NCI-H82 treated with DMSO at 0.1 percent for 48 hours (cell line): ENCODE results near the gene ADPRM.
A peak's percentile ranks its signal among the peaks of the same experiment; 100 is the strongest.
"Not testable (repeated sequence)": the region's sequence is repeated elsewhere in the genome, so short reads cannot be mapped to it uniquely, and the experiment has no call there.

Experiments
- DNase-seq: peaks from one replicate; lab custom pipeline; 2025; ENCODE audit not compliant: unreplicated experiment; lab: John Stamatoyannopoulos, UW

ADPRM gene

GRCh38 chr17:10697092-10698081, at the start of gene ADPRM, which contains the start of gene SCO1:
Gene ADPRM, plus strand, starts transcription at chr17:10697594. Its CDS starts 7,333 bp downstream, at chr17:10704927.
Gene SCO1, minus strand, starts transcription at chr17:10697533. Its CDS starts 26 bp downstream, at chr17:10697507.
- peak; percentile 87 for DNase-seq

GRCh38 chr17:10648381-10648780, 49.0 kb upstream of the ADPRM start:
- no peak for DNase-seq

DNA sequence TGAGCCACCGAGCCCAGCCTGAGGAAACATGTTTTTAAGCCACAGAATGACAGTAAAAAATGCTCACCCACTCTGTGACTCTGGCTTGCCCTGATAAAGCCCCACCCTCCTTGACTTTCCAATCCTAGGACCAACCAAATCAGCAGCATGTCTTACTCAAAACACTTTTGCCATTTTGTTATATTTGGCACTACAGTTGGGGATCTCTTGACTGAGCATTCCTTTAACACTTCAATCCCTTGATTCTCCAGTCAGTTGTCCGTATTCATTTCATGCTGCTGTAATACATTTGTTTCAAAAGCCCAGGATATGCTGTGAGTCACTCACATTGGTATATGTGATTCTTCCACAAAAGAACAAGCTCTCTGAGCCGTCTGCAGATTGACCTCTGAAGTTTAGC, 48.4 kb upstream of the ADPRM start:
- no peak for DNase-seq

DNA sequence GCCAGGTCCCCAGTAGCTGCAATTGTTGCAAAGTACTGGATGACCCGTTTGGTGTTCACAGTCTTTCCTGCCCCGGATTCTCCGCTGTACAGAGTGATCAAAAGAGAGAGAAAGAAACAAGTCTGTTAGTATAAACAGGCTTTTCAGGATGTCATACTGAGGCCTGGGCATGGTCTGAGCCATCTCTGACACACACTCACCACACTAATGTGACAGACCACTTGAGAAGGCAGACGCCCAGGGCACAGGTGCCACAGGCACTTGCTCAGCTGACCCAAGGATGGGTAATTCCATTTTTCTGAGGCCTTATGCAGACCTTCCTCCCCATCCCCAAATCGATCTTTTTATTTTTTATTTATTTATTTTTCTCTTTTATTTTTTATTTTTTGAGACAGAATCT, 47.8 kb upstream of the ADPRM start:
- no peak for DNase-seq

DNA sequence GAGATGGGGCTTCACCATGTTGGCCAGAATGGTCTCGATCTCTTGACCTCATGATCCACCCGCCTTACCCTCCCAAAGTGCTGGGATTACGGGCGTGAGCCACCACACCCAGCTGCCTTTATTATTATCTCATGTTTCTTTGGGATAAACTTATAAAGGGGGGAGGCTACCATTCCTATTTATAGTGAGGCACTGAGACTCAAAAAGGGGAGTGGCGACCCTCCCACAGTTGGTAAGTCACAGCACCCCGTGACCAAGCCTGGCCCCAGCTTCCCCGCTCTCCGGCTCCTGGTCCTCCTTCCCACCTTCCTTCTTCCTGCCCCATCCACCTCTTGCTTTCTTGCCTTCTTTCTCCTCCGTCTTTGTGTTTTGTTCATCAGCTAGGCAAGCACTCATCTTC, 45.5 kb upstream of the ADPRM start:
- DNase-seq = no peak

DNA sequence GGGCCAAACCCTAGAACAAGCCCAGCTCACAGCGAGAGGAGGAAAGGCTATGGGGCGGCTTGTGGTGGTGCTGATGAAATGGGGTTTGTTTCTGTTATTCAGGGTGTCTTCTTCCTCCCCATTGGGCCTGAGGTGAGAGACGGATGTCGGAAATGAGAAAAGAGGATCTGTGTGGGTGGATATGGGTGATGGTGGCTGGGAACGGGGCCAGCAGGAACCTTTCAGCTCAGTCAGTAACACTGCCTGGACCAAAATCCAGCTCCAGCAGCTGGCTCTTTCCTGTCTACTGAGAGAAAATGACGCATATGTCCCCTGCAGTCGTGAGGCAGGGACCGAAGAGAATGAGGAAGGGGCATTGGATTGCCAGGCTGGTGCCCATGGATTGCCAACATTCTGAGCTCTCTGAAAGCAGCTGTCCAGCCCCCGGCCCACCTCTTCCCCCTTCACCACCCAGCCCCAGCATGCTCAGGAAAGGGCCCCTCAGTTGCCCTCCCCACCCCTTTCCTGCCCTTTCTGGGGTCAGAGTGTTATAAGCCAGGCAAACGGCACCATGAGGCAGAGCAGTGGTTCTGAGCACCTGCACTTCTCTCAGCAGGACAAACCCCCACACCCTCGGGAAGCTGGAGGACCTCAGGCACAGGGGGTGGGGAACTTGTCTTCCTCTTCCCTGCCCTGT, 44.3 kb upstream of the ADPRM start:
- no peak for DNase-seq

- no peak for DNase-seq
Observed at GRCh38 chr17:10653987-10654386, 43.4 kb upstream of the ADPRM start.

DNA sequence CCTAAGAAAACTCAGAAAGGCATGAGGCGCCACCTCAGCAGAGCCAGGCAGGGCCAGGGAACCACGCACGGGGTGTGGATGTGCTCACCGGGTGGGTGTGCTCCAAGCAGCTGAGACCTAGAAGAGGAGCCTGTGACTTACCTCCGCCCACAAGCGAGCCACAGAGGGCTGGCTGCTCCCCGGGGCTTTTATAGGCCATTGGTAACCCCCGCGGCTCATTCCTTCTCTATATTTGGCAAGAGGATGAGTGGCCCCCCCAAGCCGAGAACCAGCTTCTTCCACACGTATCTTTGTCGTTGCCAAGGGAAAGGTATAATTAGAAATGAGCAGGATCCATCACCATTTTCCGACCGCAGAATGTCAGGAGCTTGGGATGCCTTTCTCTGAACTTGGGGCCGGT, 40.2 kb upstream of the ADPRM start, which contains the start of gene MYH3:
TSS of gene MYH3 (minus strand) at position 162 of the 400 bp plus-strand sequence. CDS start 2,245 bp downstream, outside the sequence.
- DNase-seq = no peak

- peak; percentile 99 for DNase-seq
Observed at GRCh38 chr17:10657879-10658278, 39.5 kb upstream of the ADPRM start.

GRCh38 chr17:10661437-10661836, 36.0 kb upstream of the ADPRM start:
- DNase-seq = peak; percentile 43

GRCh38 chr17:10663231-10663630, 34.2 kb upstream of the ADPRM start:
- DNase-seq = no peak

GRCh38 chr17:10664571-10664970, 32.8 kb upstream of the ADPRM start:
- no peak for DNase-seq

GRCh38 chr17:10666906-10667305, 30.5 kb upstream of the ADPRM start:
- DNase-seq = no peak

- no peak for DNase-seq
Observed at GRCh38 chr17:10668775-10669174, 28.6 kb upstream of the ADPRM start.

GRCh38 chr17:10673312-10673711, 24.1 kb upstream of the ADPRM start:
- DNase-seq = no peak

DNA sequence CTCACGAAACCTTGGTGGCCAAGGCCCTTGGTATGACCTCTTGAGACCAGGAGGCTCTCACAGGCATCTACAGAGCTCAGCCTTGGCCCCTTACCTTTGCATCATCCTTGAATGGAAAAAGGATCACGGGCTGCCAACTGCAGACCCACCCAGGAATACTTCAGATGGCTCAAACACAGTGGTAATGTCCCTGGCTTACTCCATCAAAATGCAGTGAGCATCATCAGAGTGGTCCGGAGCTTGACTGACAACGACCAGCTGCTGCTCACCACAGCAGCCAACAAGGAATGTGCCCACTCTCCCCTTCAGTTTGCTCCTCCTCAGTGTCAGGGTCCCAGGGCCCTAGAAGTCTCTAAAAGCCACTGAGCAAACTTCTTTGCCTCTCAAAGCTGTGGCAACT, 22.7 kb upstream of the ADPRM start:
- DNase-seq = no peak

- DNase-seq = no peak
Observed at GRCh38 chr17:10681866-10682446, 15.4 kb upstream of the ADPRM start.

- DNase-seq = peak; percentile 39
Observed at GRCh38 chr17:10683853-10684252, 13.5 kb upstream of the ADPRM start.

- DNase-seq = no peak
Observed at GRCh38 chr17:10687499-10687898, 9.9 kb upstream of the ADPRM start.

DNA sequence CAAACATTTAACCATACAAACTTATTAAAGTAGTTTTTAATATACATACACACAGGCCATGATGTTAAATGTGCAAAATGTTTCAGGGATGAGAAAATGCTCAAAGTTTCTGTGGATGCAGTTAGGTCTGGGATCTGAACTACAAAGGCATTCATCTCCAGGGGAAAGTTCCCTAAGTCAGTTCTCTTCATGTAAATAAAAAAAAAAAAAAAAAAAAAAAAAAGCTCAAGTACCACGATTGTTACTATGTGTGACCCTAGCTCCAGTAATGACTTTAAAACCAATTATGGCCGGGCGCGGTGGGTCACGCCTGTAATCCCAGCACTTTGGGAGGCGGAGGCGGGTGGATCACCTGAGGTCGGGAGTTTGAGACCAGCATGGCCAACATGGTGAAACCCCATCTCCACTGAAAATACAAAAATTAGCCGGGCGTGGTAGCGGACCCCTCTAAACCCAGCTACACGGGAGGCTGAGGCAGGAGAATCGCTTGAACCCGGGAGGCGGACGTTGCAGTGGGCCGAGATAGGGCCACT, 1.5 kb upstream of the ADPRM start:
- not testable (repeated sequence) for DNase-seq
